ENCODE data around the gene C6orf52.
"Not testable (repeated sequence)": the region's sequence is repeated elsewhere in the genome, so short reads cannot be mapped to it uniquely, and the experiment has no call there.

DNA sequence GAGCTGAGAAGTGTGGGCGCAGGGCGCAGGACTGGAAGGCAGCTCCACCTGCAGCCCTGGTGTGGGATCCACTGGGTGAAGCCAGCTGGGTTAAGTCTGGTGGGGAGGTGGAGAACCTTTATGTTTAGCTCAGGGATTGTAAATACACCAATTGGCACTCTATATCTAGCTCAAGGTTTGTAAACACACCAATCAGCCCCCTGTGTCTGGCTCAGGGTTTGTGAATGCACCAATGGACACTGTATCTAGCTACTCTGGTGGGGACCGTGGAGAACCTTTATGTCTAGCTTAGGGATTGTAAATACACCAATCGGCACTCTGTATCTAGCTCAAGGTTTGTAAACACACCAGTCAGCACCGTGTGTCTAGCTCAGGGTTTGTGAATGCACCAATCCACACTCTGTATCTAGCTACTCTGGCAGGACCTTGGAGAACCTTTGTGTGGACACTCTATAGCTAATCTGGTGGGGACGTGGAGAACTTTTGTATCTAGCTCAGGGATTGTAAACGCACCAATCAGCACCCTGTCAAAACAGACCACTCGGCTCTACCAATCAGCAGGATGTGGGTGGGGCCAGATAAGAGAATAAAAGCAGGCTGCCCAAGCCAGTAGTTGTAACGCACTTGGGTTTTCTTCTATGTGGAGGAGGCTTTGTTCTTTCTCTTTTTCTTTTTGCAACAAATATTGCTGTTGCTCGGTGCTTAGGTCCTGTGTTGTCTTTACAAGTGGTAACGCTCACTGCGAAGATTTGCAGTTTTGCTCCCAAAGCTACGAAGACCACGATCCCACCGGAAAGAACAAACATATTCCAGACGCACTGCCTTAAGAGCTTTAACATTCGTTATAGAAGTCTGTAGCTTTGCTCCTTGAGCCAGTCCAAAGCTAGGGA, 26.8 kb upstream of the C6orf52 start:
- TF ChIP-seq NFIC (IDR thresholded peaks at IDR 0.05; ENCODE audit: borderline replicate concordance); JUND (IDR thresholded peaks at IDR 0.05); EP300 (IDR thresholded peaks at IDR 0.05; ENCODE audit: borderline replicate concordance in 1 of 2, low read depth in 1 of 2, low read length in 1 of 2); TAF1 (IDR thresholded peaks at IDR 0.05; ENCODE audit: borderline replicate concordance, low read depth, low read length); GABPA (IDR thresholded peaks at IDR 0.05; ENCODE audit: low read depth); EZH2phosphoT487 (IDR thresholded peaks at IDR 0.05; ENCODE audit: borderline replicate concordance, low read depth); CHD2 (IDR thresholded peaks at IDR 0.05; ENCODE audit: low read length, partially characterized antibody); POLR2AphosphoS5 (IDR thresholded peaks at IDR 0.05; ENCODE audit: low read depth, low read length); RAD21 (IDR thresholded peaks at IDR 0.05; ENCODE audit: low read length); YY1 (IDR thresholded peaks at IDR 0.05; ENCODE audit: low read depth): not testable (repeated sequence)
- TF ChIP-seq, protein P1, sequence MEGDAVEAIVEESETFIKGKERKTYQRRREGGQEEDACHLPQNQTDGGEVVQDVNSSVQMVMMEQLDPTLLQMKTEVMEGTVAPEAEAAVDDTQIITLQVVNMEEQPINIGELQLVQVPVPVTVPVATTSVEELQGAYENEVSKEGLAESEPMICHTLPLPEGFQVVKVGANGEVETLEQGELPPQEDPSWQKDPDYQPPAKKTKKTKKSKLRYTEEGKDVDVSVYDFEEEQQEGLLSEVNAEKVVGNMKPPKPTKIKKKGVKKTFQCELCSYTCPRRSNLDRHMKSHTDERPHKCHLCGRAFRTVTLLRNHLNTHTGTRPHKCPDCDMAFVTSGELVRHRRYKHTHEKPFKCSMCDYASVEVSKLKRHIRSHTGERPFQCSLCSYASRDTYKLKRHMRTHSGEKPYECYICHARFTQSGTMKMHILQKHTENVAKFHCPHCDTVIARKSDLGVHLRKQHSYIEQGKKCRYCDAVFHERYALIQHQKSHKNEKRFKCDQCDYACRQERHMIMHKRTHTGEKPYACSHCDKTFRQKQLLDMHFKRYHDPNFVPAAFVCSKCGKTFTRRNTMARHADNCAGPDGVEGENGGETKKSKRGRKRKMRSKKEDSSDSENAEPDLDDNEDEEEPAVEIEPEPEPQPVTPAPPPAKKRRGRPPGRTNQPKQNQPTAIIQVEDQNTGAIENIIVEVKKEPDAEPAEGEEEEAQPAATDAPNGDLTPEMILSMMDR (IDR thresholded peaks at IDR 0.05) = not testable (repeated sequence)
- TF ChIP-seq, protein P2, sequence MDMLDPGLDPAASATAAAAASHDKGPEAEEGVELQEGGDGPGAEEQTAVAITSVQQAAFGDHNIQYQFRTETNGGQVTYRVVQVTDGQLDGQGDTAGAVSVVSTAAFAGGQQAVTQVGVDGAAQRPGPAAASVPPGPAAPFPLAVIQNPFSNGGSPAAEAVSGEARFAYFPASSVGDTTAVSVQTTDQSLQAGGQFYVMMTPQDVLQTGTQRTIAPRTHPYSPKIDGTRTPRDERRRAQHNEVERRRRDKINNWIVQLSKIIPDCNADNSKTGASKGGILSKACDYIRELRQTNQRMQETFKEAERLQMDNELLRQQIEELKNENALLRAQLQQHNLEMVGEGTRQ (IDR thresholded peaks at IDR 0.05; ENCODE audit: borderline replicate concordance, low read depth, low read length) = not testable (repeated sequence)
- TF ChIP-seq, protein P3, sequence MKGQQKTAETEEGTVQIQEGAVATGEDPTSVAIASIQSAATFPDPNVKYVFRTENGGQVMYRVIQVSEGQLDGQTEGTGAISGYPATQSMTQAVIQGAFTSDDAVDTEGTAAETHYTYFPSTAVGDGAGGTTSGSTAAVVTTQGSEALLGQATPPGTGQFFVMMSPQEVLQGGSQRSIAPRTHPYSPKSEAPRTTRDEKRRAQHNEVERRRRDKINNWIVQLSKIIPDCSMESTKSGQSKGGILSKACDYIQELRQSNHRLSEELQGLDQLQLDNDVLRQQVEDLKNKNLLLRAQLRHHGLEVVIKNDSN (IDR thresholded peaks at IDR 0.05; ENCODE audit: borderline replicate concordance, low read depth) = not testable (repeated sequence)
- TF ChIP-seq, protein P4, sequence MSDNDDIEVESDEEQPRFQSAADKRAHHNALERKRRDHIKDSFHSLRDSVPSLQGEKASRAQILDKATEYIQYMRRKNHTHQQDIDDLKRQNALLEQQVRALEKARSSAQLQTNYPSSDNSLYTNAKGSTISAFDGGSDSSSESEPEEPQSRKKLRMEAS (IDR thresholded peaks at IDR 0.05; ENCODE audit: low read depth) = not testable (repeated sequence)
